ENCODE measurements around the gene LIN7A. TPM values are rescaled to one million over a fixed set of nuclear protein-coding genes. Genes with fewer than 3 reads are reported as not detected.

LIN7A gene
- total RNA-seq, 1 experiment from 2014 or later: not detected

GRCh38 chr12:80936642-80937390 lies 918 bp downstream of the LIN7A start:
- Mint-ChIP-seq H3K4me3 (ENCODE audit: unreplicated experiment) (peak overlapping the region; percentile 67), H3K4me1 (ENCODE audit: insufficient read depth, unreplicated experiment) (no peaks in the 10 kb centered on the region)
- peak; percentile 34 for DNase-seq (ENCODE audit: unreplicated experiment)

GRCh38 chr12:80936353-80936641 lies 1.4 kb downstream of the LIN7A start:
- intact Hi-C loops (cut with micrococcal nuclease): no loop called here
- Mint-ChIP-seq H3K27ac (ENCODE audit: low read depth, unreplicated experiment) (no peak overlapping the region), H3K27me3 (ENCODE audit: insufficient read depth, unreplicated experiment) (peaks cover 74% of the 10 kb centered on the region), H3K9me3 (ENCODE audit: unreplicated experiment) (no peaks in the 10 kb centered on the region), H3K4me3 (ENCODE audit: unreplicated experiment) (peak overlapping the region; percentile 67), H3K4me1 (ENCODE audit: insufficient read depth, unreplicated experiment) (no peaks in the 10 kb centered on the region), H3K36me3 (ENCODE audit: insufficient read depth, unreplicated experiment) (peaks cover 6% of the 10 kb centered on the region)
- DNase-seq (ENCODE audit: unreplicated experiment): no peak
- ChIA-PET POLR2A (no interaction called here), CTCF (interaction anchor here (1.6 kb wide), 1 partner anchor 11 kb away, joined by 4 read pairs; no protein-coding TSS in a partner anchor)
- BruUV-seq (replicated peaks): no TSS peak
- no peak for TF ChIP-seq CTCF (IDR thresholded peaks at IDR 0.05; ENCODE audit: unreplicated experiment)

More at GRCh38 chr12:80936642-80937390, 918 bp downstream of the LIN7A start:
- CTCF ChIA-PET: interaction anchor here (1.6 kb wide), 1 partner anchor 10 kb away, joined by 4 read pairs; no protein-coding TSS in a partner anchor
- H3K9me3 Mint-ChIP-seq (ENCODE audit: unreplicated experiment): no peaks in the 10 kb centered on the region
- intact Hi-C loops (cut with micrococcal nuclease): no loop called here
- H3K27me3 Mint-ChIP-seq (ENCODE audit: insufficient read depth, unreplicated experiment): peaks cover 79% of the 10 kb centered on the region
- no peak for TF ChIP-seq CTCF (IDR thresholded peaks at IDR 0.05; ENCODE audit: unreplicated experiment)
- POLR2A ChIA-PET: no interaction called here
- H3K36me3 Mint-ChIP-seq (ENCODE audit: insufficient read depth, unreplicated experiment): peaks cover 6% of the 10 kb centered on the region
- BruUV-seq (replicated peaks): no TSS peak
- no peak overlapping the region for H3K27ac Mint-ChIP-seq (ENCODE audit: low read depth, unreplicated experiment)

- Mint-ChIP-seq H3K9me3 (ENCODE audit: unreplicated experiment) (no peaks in the 10 kb centered on the region), H3K27ac (ENCODE audit: low read depth, unreplicated experiment) (no peak overlapping the region), H3K4me3 (ENCODE audit: unreplicated experiment) (no peak overlapping the region), H3K4me1 (ENCODE audit: insufficient read depth, unreplicated experiment) (no peaks in the 10 kb centered on the region), H3K27me3 (ENCODE audit: insufficient read depth, unreplicated experiment) (peaks cover 74% of the 10 kb centered on the region), H3K36me3 (ENCODE audit: insufficient read depth, unreplicated experiment) (peaks cover 6% of the 10 kb centered on the region)
- CTCF ChIA-PET: no interaction called here
- POLR2A ChIA-PET: no interaction called here
- no TSS peak for BruUV-seq (replicated peaks)
- intact Hi-C loops (cut with micrococcal nuclease): no loop called here
- no peak for DNase-seq (ENCODE audit: unreplicated experiment)
- no peak for TF ChIP-seq CTCF (IDR thresholded peaks at IDR 0.05; ENCODE audit: unreplicated experiment)
Measured at GRCh38 chr12:80935111-80935510, 2.6 kb downstream of the LIN7A start.

GRCh38 chr12:80925983-80926382 lies 11.8 kb downstream of the LIN7A start:
- ChIA-PET CTCF (no interaction called here), POLR2A (interaction anchor here (0.7 kb wide), 1 partner anchor 953 kb away, joined by 3 read pairs; no protein-coding TSS in a partner anchor)
- no peaks in the 10 kb centered on the region for H3K4me1 Mint-ChIP-seq (ENCODE audit: insufficient read depth, unreplicated experiment)
- H3K36me3 Mint-ChIP-seq (ENCODE audit: insufficient read depth, unreplicated experiment): no peaks in the 10 kb centered on the region
- intact Hi-C loops (cut with micrococcal nuclease): no loop called here
- no peaks in the 10 kb centered on the region for H3K27me3 Mint-ChIP-seq (ENCODE audit: insufficient read depth, unreplicated experiment)
- no peak for DNase-seq (ENCODE audit: unreplicated experiment)
- no TSS peak for BruUV-seq (replicated peaks)
- no peak overlapping the region for H3K27ac Mint-ChIP-seq (ENCODE audit: low read depth, unreplicated experiment)
- no peak overlapping the region for H3K4me3 Mint-ChIP-seq (ENCODE audit: unreplicated experiment)
- TF ChIP-seq CTCF (IDR thresholded peaks at IDR 0.05; ENCODE audit: unreplicated experiment): no peak
- no peaks in the 10 kb centered on the region for H3K9me3 Mint-ChIP-seq (ENCODE audit: unreplicated experiment)
